Heart right ventricle (tissue), 16 donors: ENCODE measurements around the gene NCOA6. TPM values are rescaled to one million over a fixed set of nuclear protein-coding genes. Genes with fewer than 3 reads are reported as not detected.
"Not testable (repeated sequence)": the region's sequence is repeated elsewhere in the genome, so short reads cannot be mapped to it uniquely, and the experiment has no call there.

Experiments
- ATAC-seq, 8 donors: fragments of 200-7000 bp; cut with Tn5 transposase; one replicate each; pipeline ENCODE4 v1.9.1; 2020; ENCODE audit warnings: mild to moderate bottlenecking in 8 of 8, moderate library complexity in 8 of 8, moderate number of reproducible peaks in 1 of 8
- DNase-seq, 2 donors: peaks; one replicate each; pipeline ENCODE4 v3.0.0-alpha.2; 2020
- H3K27ac ChIP-seq, 10 donors: fragments of 200-600 bp; sonication (generic) in 2 of 10; one replicate each; pipeline versions ENCODE4 v1.5.0 to v1.8.0; 2020 to 2022; ENCODE audit warnings: mild to moderate bottlenecking in 3 of 10
- H3K27me3 ChIP-seq, 7 donors: fragments of 200-600 bp; one replicate each; pipeline ENCODE4 v1.8.0; 2021 to 2022; ENCODE audit warnings: mild to moderate bottlenecking in 2 of 7
- H3K36me3 ChIP-seq, 9 donors: fragments of 200-600 bp; sonication (generic) in 1 of 9; one replicate each; pipeline versions ENCODE4 v1.5.0 to v1.8.0; 2020 to 2022; ENCODE audit warnings: mild to moderate bottlenecking in 2 of 9
- H3K4me1 ChIP-seq, 9 donors: fragments of 200-600 bp; sonication (generic) in 1 of 9; one replicate each; pipeline versions ENCODE4 v1.5.0 to v1.8.0; 2020 to 2022; ENCODE audit warnings: mild to moderate bottlenecking in 4 of 9
- H3K4me3 ChIP-seq, 10 donors: fragments of 200-600 bp; sonication (generic) in 2 of 10; one replicate each; pipeline versions ENCODE4 v1.5.0 to v1.8.0; 2020 to 2022; ENCODE audit warnings: mild to moderate bottlenecking in 7 of 10, moderate library complexity in 2 of 10
- H3K9me3 ChIP-seq, 11 donors: fragments of 200-600 bp in 10 of 11; sonication (generic) in 2 of 11; one replicate each; pipeline versions ENCODE4 v1.5.0 to v1.8.0; 2013 to 2022; ENCODE audit warnings: mild to moderate bottlenecking in 2 of 11, control low read depth in 1 of 11, moderate library complexity in 1 of 11
- WGBS, 2 donors: extraction: QIAGEN DNeasy Blood & Tissue Kit; methylation state at CpG; one replicate each; pipeline ENCODE4 v1.1.7; 2013; ENCODE audit warnings: inconsistent platforms in 1 of 2; 5-methylcytosine and 5-hydroxymethylcytosine counted together
- intact Hi-C, 10 donors: fragments of 100-400 bp; cut with DNase I; formaldehyde crosslinking; loops; one replicate each; pipeline versions ENCODE4 v1.11.1 to v1.14.2; 2022
- polyA plus RNA-seq, 2 donors: library from polyadenylated mRNA; stranded (reverse); fragments of 200-250 nt; gene quantifications; one replicate each; pipeline ENCODE4 v1.2.3, GENCODE V29; 2013
- total RNA-seq, 10 donors: library from RNA; stranded (reverse); fragmentation: NEBNext Ultra II Directional in 3 of 10; extraction: Animal tissue kit (Norgen Biotek cat#: 25700) in 3 of 10; gene quantifications; one replicate each; pipeline versions ENCODE4 v1.2.1 to v1.2.4, GENCODE V29; 2021 to 2023
- TF ChIP-seq, protein P1 (sequence below), 9 donors: fragments of 200-600 bp; sonication (generic) in 2 of 9; IDR thresholded peaks; one replicate each; pipeline versions ENCODE4 v1.5.0 to v1.8.0; 2021 to 2022; ENCODE audit warnings: antibody characterized with exemption in 9 of 9, mild to moderate bottlenecking in 5 of 9, moderate library complexity in 1 of 9
- donor health status: Arrhythmogenic right ventricular cardiomyopathy.
- donor health status: ischemic (EF 13 %, LVEDD 7.1; RV severe dilation, severe dysfunction).
- donor health status: healthy with polysubstance abuse.
- donor health status: DM: no; HTN: yes; CAD: no.
- donor health status: DM: no; HTN: no; CAD: no.
- donor health status: ischemic (EF 25% LVEDD 6.9; RV normal size, moderate dysfunction).
- donor health status: ischemic (EF 25% LVEDD 5.7; RV mildly dilated, moderate dysfunction).
- donor health status: healthy.
- donor health status: DM: yes; HTN: yes; CAD: no.
- donor health status: Ischemic cardiomyopathy.
- donor health status: ischemic (EF 35%, LVEDD 5.7; RV mildly dilated, moderate dysfunction).
- donor health status: nonischemic (EF 11% LVEDD 7.7; RV severe dilation, severe dysfunction).
- donor health status: DM: yes; HTN: yes; CAD: no.
- donor health status: PGD.
- donor health status: ischemic (EF 29% LVEDD 5.4; RV normal size, mild dysfunction).
- donor health status: nonischemic (EF 23%, LVEDD 6.1; RV moderate dilation, normal function).

The NCOA6 gene
- total and polyA plus RNA-seq, 12 donors = 11.6 to 37.5 (median 18.0) TPM

GRCh38 chr20:34815636-34816035 is 9.8 kb downstream of the NCOA6 start:
- ATAC-seq = no peak
- Histone ChIP-seq H3K4me3 (no peak overlapping the region), H3K9me3 (no peaks in the 10 kb centered on the region), H3K27me3 (no peaks in the 10 kb centered on the region), H3K4me1 (peaks cover 0 to 43% (median 22%) of the 10 kb centered on the region in 9 donors), H3K27ac (no peak overlapping the region), H3K36me3 (peaks cover 0 to 7% (median 0%) of the 10 kb centered on the region in 9 donors)
- TF ChIP-seq, protein P1, sequence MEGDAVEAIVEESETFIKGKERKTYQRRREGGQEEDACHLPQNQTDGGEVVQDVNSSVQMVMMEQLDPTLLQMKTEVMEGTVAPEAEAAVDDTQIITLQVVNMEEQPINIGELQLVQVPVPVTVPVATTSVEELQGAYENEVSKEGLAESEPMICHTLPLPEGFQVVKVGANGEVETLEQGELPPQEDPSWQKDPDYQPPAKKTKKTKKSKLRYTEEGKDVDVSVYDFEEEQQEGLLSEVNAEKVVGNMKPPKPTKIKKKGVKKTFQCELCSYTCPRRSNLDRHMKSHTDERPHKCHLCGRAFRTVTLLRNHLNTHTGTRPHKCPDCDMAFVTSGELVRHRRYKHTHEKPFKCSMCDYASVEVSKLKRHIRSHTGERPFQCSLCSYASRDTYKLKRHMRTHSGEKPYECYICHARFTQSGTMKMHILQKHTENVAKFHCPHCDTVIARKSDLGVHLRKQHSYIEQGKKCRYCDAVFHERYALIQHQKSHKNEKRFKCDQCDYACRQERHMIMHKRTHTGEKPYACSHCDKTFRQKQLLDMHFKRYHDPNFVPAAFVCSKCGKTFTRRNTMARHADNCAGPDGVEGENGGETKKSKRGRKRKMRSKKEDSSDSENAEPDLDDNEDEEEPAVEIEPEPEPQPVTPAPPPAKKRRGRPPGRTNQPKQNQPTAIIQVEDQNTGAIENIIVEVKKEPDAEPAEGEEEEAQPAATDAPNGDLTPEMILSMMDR (IDR thresholded peaks at IDR 0.05) = no peak
- no peak for DNase-seq
- intact Hi-C loops = no loop called here
- WGBS, 2 donors = 95 to 96% methylated on average over 1 of the region's 1 CpG

DNA sequence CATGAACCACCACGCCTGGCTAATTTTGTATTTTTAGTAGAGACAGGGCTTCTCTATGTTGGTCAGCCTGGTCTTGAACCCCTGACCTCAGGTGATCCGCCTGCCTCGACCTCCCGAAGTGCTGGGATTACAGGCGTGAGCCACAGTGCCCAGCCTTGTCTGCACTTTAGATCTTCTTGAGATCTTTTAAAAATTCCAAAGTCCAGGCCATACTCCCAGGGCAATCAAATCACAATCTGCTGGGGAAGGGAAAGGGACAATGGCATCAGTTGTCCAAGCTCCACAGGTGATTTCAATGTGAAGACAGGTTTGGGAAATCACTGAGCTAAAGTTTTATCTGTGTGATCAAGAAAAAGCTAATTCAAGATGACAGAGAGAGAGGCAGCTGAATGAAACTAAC is 16.9 kb downstream of the NCOA6 start:
- no peak for ATAC-seq
- TF ChIP-seq, protein P1 (IDR thresholded peaks at IDR 0.05) = no peak
- no peaks in the 10 kb centered on the region for H3K36me3 ChIP-seq
- no peak for DNase-seq
- intact Hi-C loops = no loop called here
- H3K4me3 ChIP-seq = no peak overlapping the region
- WGBS, 2 donors = 98 to 99% methylated on average over 5 of the region's 5 CpGs
- no peak overlapping the region for H3K27ac ChIP-seq
- H3K27me3 ChIP-seq = no peaks in the 10 kb centered on the region
- peaks cover 0 to 30% (median 8%) of the 10 kb centered on the region in 9 donors for H3K4me1 ChIP-seq
- H3K9me3 ChIP-seq = no peaks in the 10 kb centered on the region

GRCh38 chr20:34807944-34808465 is 17.4 kb downstream of the NCOA6 start:
- H3K27me3 ChIP-seq, ATAC-seq, H3K4me3 ChIP-seq, H3K9me3 ChIP-seq, H3K27ac ChIP-seq, intact Hi-C loops, DNase-seq, H3K36me3 ChIP-seq: not testable (repeated sequence)
- 83 to 87% methylated on average over 8 of the region's 8 CpGs for WGBS, 2 donors
- H3K4me1 ChIP-seq = peaks cover 0 to 30% (median 8%) of the 10 kb centered on the region in 9 donors

GRCh38 chr20:34806255-34806654 is 19.2 kb downstream of the NCOA6 start:
- Histone ChIP-seq H3K36me3 (peaks cover 0 to 15% (median 0%) of the 10 kb centered on the region in 9 donors), H3K4me1 (peaks cover 0 to 20% (median 7%) of the 10 kb centered on the region in 9 donors), H3K27me3 (no peaks in the 10 kb centered on the region), H3K9me3 (no peaks in the 10 kb centered on the region), H3K4me3 (no peak overlapping the region), H3K27ac (no peak overlapping the region)
- ATAC-seq = no peak
- TF ChIP-seq, protein P1 (IDR thresholded peaks at IDR 0.05) = no peak
- intact Hi-C loops = no loop called here
- DNase-seq = no peak

DNA sequence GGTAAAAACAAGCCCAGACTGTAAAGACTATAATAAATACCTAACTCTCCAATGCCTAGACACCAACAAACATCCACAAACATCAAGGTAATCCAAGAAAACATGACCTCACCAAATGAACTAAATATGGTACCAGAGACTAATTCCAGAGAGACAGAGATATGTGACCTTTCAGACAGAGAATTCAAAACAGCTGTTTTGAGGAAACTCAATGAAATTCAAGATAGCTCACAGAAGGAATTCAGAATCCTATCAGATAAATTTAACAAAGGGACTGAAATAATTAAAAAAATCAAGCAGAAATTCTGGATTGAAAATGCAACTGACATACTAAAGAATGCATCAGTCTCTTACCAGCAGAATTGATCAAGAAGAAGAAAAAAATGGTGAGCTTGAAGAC is 26.6 kb downstream of the NCOA6 start:
- TF ChIP-seq, protein P1 (IDR thresholded peaks at IDR 0.05) = no peak
- Histone ChIP-seq H3K4me1 (peaks cover 0 to 21% (median 5%) of the 10 kb centered on the region in 9 donors), H3K27ac (no peak overlapping the region), H3K27me3 (no peaks in the 10 kb centered on the region), H3K4me3 (no peak overlapping the region), H3K9me3 (peaks cover 0 to 12% (median 0%) of the 10 kb centered on the region in 11 donors), H3K36me3 (peaks cover 0 to 15% (median 0%) of the 10 kb centered on the region in 9 donors)
- DNase-seq (no peak), ATAC-seq (no peak)
- intact Hi-C loops = no loop called here
